Renal cortical epithelial cell (primary cell): ENCODE results near the gene NDUFC2. TPM values are rescaled to one million over a fixed set of nuclear protein-coding genes. Genes with fewer than 3 reads are reported as not detected.
"Not testable (repeated sequence)": the region's sequence is repeated elsewhere in the genome, so short reads cannot be mapped to it uniquely, and the experiment has no call there.

Experiments
- DNase-seq: peaks from one replicate; pipeline ENCODE4 v3.0.0-alpha.2; 2011; ENCODE audit warnings: low read depth
- total RNA-seq: library from RNA; depleted of rRNA; stranded (reverse); fragments of >200 nt; gene quantifications from 2 replicates; pipeline ENCODE4 v1.2.3, GENCODE V29; 2014

Gene NDUFC2
- 80.9 and 101 TPM in 2 replicates for total RNA-seq

DNA sequence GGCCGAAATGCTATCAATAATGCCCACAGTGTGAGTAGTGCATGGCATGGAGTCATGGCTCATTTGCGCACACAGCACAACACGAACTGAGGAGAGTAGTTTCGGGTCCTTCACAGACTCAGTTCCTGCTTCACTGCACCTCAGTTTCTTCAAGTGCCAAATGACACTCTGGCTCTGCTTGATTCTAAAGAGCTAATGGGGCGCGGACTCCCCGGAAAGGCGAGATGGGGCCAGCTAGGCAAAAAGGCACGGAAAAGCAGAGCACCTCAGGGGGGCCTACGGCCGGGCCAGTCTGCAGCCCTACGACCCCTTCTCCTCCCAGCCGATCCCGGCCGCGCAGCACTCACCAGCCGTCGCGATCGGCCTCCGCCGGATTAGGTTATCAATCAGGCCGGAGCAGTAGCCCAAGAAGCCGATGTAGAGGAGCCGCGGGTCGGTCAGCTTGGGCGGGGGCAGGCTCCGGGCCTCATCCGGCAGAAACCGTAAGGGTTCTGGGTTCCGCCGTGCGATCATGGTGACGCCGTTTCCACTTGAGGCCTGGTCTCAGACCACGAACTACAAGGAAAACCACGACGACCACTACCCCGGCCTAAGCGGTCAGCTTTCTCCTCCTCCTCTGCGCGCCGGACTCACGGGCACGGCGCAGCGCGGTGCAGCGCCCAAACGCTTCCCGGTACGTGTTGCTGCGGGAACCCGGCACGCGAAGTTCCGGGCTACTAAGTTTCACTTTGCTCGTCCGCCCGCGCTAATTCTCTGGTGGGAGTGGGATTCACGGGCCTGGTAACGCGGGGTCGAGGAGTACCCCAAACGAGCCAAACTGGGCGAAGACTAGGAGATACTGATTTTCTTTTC, at the start of gene NDUFC2:
Gene NDUFC2, minus strand, starts transcription at position 631 of the 852 bp plus-strand sequence. Its CDS starts 118 bp downstream, at position 513.
- peak; percentile 57 for DNase-seq

DNA sequence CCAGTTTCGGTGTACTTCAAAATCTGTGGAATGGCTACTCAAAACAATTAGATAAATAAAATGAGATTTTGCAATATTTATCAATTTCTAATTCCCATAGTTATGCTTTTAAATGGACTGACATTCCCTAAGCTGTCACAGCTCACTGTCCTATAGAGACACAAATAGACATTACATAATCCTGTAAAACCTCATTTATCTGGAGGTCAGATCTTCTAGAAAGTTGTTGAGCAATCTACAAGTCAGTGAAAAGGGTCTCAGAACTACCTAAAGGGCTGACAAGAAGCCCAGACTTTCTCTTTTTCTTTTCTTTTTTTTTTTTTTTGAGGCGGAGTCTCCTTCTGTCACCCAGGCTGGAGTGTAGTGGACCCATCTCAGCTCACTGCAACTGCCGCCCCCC, 47.7 kb upstream of the NDUFC2 start:
- DNase-seq, result no peak

DNA sequence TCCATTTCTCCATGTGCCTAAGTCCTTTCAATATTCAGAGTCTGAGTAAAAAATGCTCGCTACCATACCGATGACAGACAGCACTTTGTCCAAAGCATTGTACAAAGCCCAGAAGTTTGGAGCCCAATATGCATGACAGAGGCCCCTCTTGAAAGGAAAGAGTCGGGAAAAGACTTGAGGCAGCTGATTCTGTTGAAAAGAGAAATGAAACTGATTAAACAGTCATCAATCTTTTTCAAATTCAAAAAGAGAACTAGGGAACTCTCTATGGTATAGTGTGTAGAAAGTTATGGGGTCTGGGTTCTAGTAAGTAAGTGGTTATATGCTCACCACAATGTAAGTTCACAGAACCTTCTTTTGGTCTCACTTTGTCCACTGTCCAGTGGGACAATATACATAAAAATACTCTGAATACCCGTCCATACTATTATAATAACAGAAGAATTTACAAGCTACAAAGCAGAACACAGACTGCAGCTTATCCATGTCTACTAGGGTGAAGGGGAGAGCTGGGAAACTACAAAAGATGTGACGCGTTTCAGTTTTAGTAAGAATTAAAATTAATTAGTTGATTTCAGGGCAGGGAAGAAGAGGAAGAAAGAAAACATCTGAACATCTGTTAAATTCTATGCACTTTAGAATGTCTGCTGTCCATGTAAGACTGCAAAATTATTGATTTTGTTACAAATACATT, 33.1 kb upstream of the NDUFC2 start:
- DNase-seq, result no peak

DNA sequence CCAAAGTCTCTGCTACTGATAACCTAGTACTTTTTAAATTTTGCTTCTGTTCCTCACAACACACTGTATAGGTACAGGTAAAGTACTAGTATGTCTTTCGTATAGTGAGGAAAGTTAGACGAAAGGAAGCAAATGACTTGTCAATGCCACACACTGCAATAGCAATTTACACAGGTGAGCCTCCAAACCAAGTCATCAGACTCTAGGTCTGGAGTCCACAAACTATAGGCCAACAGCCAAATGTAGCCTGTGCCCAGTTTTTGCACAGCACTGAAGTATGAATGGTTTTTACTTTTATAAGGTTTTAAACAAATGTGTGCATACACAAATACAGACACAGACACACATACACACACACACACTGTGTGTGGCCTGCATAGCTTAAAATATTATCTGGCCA, 31.6 kb upstream of the NDUFC2 start:
- no peak for DNase-seq

DNA sequence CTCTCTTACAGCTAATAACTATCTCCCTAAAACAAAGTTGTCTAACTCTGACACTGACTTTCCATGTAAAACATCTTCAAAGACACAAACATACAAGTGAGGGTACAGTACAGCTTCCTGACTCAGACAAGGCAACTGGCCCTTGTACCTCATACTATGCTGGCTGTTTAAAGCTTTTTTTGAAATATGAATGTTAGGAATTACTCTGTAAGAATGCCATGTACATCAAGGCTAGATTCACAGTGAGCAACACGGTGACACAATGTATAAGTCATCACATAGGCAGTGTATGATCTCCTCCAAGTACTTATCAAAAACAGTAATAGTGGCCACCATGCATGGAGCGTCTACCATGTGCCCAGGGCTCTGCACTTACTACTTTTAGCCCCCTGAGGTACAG, 31.2 kb upstream of the NDUFC2 start:
- no peak for DNase-seq

DNA sequence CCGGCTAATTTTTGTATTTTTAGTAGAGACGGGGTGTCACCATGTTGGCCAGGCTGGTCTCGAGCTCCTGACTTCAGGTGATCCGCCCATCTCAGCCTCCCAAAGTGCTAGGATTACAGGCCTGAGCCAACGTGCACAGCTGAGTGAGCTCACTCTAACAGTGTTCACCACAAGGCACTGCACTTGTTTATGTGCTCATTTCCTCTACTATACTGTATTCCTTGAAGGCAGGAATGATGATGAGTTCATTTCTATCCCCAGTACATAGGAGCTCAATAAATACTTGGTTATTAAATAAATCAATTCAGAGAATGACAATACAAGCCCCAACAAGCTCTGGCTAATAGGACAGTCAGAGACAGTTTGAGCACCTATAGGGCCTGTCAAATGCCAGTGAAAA, 30.7 kb upstream of the NDUFC2 start:
- DNase-seq, result no peak

DNA sequence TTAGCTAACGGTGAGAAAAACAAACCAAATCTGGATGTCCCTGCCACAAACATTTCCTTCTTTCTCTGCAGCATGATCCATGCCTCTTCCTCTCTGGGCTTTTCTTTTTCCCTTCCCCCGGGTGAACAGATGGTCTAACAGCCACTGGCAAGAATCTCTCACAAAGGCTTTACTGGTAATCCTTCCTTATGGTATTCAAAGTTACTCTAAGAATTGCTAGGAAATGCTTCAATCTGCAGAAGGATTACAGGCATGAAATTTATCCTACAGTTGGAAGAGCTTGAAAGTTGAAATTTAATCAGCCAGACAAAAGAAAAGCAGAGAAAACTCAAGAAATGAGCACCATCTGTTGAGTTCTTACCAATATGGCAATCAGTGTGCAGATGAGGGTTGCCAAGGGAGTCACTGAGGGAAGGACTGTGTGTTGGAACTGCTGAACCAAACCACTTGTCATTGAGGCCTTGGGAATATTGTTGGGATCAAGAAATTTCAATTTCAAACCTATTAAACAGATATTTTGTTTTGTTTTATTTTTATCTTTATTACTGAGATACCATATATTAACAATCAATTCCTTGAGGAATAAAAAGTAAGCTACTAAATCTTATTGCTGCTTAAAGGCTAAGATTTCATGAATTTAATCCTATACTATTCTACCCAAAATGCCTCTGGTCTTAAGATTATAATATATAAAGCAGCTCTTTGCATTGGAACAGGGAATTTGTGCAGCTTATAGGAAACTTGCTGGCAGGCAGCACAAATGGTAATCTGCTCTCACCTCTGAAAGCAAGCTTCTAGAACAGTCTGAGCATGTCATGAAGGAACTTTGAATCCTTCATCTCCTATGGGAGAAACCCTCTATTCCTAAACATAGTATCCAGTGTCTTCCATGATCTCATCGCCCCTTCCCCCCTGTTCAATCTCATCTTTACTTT, 29.7 kb upstream of the NDUFC2 start:
- no peak for DNase-seq

DNA sequence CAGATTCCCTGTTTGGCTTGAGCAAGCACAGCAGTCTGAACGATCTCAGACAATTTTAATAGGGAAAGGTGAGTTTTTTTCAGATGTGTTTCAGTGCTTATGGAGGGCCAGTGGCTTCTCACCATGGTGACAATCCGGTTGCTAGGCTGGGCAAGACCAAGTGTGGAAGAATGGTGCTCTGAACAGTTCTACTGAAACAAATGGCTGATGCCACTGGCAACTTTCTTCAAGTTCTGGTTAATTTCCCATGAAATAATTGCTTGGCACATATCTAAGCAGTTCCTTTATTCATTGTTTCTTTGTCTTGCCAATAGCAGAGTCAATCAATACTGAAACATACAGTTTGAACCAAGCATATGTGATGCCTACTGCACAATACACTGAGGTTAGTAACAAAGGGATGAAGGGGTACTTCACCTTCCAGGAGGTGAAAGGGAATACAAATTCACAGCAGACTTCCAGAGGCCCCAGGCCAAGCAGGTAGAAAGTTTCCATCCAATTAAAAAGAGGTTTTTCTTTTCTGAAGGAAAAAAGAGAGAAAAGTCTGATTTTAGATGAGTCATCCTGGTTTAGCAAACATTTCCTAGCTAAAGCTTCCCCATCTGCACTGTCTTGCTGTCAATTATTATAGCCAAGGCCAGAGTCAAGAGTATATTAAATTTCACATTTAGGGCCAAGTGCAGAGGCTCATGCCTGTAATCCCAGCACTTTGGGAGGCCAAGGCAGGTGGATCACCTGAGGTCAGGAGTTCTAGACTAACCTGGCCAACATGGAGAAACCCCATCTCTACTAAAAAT, 21.2 kb upstream of the NDUFC2 start:
- peak; percentile 21 for DNase-seq

DNA sequence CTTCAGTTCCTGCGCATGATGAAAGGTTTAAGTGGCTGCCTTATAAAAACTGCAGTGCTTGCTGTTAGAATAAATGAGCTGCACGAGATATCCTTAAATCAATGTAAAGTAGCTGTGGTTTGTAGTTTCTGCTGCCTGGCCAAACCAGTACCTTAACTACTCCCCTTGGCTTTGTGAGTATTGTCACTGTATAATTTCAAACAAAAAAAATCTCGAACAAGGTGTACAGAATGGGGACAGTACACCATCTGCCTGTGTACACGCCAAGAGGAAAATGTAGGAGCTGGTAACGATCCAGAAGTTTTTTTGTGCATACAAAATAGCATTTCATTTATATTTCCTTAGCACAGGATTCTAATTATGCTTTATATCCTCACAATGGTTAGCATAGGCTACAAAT, 20.6 kb upstream of the NDUFC2 start:
- no peak for DNase-seq

DNA sequence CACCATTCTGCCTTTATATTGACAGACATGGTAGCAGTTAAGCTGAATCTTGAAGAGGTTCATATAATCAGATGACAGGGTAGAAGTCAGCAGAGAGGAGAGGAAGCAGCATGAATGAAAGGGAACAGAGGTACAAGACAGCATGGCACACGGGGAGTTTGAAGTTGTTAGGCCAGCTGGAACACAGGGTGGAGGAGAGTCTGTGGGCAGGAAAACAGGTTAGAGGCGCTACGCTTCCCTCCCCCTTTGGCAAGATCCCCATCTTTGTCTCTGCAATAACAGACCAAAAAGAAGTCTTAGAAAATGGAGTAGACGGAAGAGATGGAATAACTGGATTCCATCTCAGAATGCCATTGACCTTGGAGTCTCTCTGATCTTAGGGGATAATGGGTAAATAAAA, 20.0 kb upstream of the NDUFC2 start:
- no peak for DNase-seq

DNA sequence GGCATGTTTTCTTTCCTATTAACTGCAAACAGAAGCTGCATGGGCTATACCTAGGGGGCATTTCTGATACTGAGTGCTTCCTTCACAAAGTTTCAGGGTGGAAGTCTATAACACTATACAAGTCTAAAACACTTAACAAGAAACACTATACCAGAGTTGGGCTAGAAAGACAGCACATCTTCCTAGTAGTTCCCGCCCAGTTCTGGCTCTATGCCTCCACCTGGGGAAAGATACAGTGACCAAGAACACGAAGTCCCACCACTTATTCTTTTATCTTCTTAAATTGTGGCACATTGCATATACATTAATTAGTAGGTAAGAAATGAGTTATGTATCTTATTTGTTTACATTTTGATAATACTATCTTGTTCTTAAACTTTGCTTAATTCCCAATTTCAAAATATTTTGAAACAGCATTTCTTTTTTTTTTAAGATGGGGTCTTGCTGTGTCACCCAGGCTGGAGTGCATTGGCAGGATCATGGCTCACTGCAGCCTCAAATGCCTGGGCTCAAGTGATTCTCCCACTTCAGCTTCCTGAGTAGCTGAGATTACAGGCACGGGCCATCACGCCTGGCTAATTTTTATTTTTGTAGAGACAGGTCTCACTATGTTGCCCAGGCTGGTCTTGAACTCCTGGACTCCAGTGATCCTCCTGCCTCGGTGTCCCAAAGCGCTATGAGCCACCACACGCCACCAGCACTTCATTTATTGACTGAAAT, 18.2 kb upstream of the NDUFC2 start:
- DNase-seq, result no peak

DNA sequence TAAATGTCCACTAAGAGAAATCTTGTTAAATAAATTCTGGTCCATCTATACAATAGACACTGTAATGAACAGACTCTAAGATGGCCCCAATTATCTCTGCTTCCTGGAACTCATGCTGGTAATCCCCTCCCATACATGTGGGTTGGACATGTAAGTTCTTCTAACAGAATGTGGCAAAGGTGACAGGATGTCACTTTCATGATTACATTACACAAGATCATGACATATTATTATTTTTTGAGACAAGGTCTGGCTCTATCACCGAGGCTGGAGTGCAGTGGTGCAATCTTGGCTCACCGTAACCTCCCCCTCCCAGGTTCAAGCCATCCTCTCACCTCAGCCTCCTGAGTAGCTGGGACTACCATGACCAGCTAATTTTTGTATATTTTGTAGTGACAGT, 14.6 kb upstream of the NDUFC2 start:
- no peak for DNase-seq

DNA sequence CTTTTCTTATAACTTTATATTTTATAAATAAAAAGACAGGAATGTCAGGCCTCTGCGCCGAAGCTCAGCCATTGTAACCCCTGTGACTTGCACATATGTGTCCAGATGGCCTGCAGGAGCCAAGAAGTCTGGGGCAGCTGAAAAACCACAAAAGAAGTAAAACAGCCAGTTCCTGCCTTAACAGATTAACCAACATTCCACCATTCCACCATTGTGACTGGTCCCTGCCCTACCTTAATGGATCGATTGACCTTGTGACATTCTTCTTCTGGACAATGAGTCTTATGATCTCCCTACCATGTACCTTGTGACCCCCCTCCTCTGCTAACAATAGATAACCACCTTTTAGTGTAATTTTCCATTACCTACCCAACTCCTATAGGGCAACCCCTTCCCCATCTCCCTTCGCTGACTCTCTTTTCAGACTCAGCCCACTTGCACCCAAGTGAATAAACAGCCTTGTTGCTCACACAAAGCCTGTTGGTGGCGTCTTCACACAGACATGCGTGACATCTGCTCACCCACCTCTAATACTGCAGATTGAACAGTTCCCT, 6.9 kb upstream of the NDUFC2 start:
- not testable (repeated sequence) for DNase-seq

DNA sequence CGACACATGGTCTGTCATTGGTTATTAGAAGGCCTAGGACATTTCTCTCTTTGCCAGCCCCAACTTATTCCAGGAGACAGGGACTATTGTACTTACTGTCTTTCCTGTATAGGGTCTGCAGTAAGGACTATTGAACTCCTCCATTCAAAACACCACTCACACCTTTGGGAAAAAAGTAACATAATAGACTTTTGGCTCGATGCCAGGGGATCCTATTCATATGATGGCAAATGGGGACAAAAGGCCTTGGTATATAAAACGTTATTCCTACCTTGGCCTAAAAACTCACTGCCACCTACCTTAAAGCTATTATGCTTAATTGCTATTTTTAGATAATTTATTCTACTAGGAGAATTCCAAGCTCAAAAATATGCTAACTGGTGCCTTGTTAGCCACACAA, 6.3 kb upstream of the NDUFC2 start:
- DNase-seq, result no peak

DNA sequence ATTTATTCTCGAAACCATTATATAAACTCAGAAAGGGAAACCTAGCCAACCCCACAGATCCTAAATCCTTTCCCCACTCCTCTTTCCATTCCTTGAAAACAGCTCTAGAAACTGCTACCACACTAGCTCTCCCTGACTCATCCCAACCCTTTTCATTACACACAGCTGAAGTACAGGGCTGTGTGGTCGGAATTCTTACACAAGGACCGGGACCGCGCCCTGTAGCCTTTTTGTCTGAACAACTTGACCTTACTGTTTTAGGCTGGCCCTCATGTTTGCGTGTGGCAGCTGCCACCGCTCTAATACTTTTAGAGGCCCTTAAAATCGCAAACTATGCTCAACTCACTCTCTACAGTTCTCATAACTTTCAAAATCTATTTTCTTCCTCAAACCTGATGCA, 4.8 kb upstream of the NDUFC2 start:
- not testable (repeated sequence) for DNase-seq

DNA sequence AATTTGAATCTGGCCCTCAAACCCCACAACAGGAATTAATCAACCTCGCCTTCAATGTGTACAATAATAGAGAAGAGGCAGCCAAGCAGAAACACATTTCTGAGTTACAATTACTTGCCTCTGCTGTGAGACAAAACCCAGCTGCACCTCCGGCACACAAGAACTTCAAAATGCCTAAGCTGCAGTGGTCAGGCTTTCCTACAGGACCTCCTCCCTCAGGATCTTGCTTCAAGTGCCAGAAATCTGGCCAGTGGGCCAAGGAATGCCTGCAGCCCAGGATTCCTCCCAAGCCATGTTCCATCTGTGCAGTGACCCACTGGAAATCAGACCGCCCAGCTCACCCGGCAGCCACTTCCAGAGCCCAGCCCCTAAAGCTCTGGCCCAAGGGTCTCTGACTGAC, 3.4 kb upstream of the NDUFC2 start:
- DNase-seq, result no peak

DNA sequence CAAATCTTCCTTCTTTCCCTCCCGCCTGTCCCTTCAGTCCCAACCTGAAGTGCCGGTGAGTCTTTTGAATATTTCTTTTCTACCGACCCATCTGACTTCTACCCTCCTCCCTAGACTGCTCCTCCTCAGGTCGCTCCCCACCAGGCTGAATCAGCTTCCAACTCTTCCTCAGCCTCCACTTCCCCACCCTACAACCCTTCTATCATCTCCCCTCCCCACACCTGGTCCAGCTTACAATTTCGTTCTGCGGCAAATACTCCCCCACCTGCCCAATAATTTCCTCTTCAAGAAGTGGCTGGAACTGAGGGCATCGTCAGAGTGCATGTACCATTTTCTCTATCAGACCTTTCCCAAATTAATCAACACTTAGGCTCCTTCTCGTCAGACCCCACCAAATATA, 2.5 kb upstream of the NDUFC2 start:
- DNase-seq, result no peak

DNA sequence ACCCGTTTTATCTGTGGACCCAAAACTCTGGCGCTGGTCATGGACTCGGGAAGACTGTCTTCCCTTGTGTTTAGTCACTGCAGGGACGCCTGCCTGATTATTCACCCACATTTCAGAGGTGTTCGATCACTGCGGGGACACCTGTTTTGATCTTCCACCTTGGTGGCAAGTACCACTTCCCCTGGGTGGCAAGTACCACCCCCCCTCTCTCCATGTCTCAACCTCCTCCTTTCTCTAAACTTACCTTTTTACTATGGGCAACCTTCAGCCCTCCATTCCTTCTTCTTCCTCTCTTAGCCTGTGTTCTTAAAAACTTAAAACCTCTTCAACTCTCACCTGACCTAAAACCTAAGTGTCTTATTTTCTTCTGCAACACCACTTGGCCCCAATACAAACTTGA, 1.9 kb upstream of the NDUFC2 start:
- no peak for DNase-seq

DNA sequence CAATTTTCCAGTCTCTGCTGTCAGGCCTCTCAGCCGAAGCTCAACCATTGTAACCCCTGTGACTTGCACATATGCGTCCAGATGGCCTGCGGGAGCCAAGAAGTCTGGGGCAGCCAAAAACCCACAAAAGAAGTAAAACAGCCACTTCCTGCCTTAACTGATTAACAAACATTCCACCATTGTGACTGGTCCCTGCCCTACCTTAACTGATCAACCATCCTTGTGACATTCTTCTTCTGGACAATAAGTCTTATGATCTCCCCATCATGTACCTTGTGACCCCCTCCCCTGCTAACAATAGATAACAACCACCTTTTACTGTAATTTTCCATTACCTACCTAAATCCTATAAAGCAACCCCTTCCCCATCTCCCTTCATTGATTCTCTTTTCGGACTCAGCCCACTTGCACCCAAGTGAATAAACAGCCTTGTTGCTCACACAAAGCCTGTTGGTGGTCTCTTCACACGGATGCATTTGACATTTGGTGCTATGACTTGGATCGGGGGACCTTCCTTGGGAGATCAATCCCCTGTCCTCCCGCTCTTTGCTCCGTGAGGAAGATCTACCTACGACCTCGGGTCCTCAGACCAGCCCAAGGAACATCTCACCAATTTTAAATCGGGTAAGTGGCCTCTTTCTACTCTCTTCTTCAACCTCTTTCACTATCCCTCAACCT, 1.3 kb upstream of the NDUFC2 start:
- DNase-seq, result peak; percentile 17
